NCI-H748 (cell line): ENCODE results near the gene ENPP3.
A peak's percentile ranks its signal among the peaks of the same experiment; 100 is the strongest.

ENCODE experiments used
- DNase-seq: peaks from one replicate; lab custom pipeline; 2025; ENCODE audit not compliant: unreplicated experiment; lab: John Stamatoyannopoulos, UW

Gene ENPP3

DNA sequence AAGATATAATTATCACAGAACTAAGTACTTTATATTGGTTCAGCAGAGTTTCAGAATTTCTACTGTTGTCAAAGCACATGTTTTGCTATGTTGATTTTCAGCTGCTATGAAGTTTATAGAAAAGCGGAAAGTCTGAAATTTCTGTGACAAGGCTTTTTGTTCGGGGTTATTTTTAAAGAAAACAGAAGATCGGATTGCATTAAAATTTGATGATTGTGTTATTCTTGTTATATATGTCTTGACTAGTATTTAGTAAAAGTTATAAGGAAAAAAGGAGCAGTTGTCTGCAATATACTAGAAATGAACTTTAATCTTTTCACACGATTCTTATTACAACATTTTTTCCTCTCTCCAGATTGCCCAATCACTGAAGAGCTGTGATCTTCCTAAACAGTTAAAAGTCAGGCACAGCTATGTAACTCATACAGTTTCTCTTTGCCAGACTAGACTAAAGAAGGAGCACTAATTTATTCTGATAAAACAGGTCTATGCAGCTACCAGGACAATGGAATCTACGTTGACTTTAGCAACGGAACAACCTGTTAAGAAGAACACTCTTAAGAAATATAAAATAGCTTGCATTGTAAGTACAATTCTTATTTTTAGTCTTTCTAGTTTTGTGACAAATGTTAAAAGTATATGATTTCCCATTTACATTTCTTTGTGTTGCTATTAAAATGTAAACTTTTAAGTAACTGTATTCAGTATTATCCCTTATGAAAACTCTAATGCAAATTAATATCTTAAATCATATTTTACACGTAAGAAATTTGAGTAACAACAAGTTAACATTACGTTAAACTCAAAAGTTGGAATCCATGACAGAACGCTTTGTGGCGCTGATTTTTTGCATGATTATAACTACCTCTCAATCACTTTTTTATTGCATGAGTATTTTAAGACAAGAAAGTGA is at the start of gene ENPP3:
ENPP3 (plus strand) TSS at position 423 of the 913 bp plus-strand sequence; CDS start at position 506, 83 bp downstream.
- no peak for DNase-seq

DNA sequence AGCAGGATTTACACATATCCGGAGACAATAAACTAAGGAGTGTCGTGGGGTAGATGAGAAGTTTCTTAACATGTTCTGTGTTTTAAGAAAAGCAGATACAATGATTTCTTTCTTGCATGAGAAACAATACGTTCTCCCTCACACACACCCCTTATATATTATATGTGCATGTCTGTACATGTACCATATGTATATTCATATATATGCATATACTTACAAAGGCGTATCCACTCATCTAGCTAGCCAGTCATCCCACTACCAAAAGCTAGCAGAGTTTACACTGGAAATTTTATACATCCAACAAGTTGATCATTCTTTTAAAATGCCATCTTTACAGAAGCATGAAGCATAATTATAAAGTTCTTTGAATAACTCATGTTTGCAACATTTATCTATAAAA is 49.2 kb upstream of the ENPP3 start:
- no peak for DNase-seq

DNA sequence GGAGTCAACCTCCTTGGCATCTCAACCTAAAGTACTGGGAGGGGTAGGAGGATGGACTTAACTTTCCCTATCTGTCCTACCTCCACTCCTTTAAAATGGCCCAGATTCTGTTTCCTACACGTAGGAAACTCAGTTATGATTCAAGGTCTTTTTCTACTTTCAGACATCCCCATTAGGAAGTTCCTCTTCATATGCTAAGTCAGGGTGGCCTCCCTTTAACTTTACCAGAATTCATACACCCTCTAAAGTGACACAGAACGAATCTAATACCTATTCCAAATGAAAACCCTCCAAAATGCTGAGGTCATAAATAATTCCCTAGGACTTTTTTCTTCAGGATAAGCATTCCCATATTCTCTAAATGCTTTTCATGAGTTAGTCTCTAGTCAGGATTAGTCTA is 48.5 kb upstream of the ENPP3 start:
- no peak for DNase-seq

DNA sequence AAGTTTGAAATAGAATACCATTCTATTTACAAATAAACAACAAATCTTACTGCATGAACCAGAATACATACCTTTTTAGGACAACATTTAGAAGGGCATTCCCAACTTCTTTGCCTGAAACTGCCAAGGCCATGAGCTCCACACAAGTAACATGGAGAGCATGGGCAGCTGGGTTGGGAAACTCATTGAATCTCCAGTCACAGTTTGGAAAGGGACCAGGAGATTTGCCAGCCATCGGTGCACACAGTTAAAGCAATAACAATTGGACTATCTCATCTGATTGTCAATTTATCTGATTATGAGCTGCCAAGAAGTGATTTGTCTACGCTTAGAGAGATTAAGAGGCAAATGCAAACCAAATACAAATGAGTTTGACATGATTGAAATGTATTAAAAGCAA is 44.2 kb upstream of the ENPP3 start:
- no peak for DNase-seq

DNA sequence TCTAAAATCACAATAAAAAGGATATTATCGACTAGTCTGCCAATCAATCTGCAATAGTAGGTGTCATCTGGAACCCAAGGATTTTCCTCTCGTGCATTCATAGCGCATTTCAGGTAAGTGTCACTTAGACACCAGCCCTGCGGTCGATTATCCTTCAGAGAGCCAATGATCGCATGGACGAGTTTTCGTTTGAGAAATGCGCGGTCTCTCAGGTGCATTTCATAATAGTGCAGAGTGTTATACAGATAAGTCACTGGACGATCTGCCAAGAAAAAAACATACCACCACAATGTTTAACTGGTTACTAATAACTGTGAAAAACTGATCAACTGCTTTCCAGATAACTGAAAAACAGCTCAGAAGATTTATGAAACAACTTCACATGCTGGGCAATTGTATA is 43.0 kb upstream of the ENPP3 start:
- no peak for DNase-seq

DNA sequence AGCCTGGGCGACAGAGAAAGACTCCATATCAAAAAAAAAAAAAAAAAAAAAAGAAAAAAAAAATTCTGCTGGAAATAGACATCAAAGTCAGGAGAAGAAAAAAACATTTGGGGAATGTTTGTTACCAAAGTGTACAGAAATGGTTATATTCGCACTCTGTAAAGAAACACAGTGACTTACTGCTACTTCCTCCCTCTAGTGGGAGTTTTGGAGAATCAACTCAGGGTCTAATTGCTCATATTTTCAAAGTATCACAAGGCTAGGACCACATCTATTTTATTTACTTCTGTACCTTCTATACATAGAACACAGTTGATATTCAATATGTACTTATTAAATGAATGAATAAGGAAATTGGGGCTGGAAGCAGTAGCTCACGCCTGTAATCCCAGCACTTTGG is 39.7 kb upstream of the ENPP3 start:
- DNase-seq = no peak

DNA sequence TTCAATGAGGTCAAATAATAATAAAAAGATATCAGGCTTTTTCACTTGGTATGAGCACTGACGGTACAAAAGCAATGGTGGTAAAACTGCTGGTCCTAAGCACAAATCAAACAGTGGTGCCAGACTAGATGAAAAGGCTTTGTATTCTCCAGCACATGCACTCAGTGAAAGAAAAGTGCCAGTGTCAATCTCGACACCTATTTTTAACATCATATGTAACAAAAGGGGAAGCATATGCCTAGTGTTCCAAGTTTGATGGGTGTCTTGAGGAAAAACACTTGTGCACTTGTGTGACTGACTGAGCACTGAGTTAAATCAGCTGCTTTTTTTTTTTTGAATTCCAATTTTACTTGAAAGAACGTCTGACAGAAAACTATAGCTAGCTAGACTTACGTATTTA is 36.4 kb upstream of the ENPP3 start:
- no peak for DNase-seq

DNA sequence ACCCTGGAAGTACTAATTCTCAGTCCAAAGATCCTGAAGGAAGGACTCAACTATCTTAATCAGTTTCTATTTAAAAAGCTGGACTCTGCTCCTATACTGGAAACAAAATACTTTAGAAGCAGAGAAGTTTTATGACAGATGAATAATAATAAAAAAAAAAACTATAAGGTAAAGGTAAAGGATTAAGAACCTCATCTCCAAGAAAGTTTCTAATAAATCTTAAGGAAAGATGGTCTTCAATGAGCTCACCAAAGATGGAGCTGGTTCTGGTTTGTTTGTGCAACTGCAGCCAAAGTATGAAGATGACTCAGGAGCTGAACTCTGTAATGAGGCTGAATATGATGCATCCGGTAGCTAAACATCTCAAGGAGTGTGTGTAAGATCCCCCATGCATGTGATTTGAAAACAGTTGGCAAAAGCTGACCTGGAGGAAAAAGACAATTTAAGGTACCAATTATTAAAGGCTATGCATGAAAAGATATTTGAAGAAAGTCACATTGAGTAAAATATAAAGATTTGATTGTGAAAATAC is 34.3 kb upstream of the ENPP3 start:
- no peak for DNase-seq

DNA sequence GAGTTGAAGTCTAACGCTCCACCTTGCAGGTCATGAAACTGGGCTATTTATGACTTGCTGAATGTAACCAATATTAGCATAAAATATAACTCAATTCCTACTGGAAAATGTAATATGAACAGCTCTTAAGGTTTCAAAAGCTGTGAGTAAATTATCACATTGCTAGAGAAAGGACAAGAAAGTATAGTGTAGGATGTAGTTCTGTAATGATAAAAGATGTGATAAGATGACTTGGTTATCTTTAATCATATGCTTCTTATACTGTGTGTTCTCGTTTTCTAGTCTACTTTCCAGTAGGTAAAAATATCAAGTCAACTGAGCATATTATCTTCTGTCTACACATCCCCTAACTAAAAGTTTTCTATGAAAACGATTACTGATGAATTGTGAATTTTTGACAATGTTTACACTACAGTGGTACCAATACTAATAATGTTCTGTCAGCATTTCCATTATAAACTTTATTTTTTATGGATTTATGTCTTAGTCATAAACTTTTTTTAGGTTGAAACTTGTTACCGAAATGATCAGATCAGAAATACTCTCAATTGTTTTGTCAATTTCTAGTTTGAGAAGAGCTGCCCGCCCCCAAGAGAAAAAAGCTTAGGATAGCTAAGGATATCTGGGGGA is 23.7 kb upstream of the ENPP3 start:
- DNase-seq = no peak

DNA sequence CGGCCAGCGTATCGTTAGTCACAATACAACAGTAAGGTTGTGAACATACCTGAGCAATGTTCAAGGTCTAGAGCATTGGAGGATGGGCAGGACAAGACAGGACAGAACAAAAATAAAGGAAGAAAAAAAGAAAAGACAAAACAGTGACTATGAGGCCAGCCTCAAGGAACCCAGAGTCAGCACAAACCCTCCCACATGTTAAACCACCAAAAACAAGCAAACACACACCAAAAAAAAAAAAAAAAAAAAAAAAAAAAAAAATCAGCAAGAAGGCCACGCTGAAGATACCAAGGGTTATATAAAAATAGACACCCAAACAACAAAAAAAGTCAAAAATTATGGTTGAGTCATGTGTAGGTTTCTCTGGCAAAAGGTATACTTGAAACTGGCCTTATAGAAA is 21.8 kb upstream of the ENPP3 start:
- DNase-seq = no peak

DNA sequence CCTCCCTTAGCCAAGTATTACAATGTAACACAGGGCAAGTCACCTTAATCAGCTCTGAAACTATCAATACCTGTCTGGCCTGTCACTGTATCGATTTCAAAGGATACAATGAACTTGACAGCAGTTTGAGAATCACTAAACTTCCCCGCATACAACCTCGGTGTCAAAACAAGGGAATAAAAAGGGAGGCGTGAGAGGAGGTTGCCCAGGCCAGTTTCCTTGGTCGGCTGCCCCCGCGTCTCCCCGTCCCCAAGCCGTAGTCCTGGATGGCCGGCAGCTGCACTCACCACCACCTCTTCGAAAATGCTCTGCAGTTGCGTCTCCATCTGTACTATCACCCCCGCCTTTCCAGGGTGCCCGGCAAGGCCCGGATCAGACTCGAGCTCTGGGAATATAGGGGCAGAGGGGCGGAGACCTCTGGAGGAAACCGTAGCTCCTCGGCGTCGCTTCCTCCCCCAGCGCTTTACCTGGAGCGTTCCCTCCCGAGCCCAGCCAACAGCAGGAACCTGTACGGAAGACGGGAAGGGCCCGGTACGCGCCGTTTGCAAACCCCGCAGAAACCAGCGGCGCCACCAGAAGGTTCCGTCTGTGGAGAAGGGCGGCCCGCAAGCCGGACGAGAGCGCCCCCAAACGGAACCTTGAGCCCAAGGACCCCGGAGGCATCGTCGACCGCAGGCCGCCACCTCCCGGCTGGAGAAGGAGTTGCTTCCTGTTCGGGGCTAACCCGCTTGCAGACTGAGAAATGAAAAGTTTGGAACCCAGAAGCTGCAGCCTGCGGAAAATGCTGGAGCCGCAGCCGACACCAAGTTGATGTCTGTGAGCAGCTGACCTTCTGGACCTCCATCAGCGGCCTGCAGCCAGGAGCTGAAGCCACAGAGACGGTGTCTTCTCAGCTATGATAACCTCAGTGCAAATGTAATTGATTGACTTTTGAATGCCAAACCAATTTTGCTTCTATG is 9.1 kb upstream of the ENPP3 start, which contains the start of gene MED23:
MED23 (minus strand) TSS at position 519 of the 959 bp plus-strand sequence; CDS start at position 326, 193 bp downstream.
- peak; percentile 95 for DNase-seq

DNA sequence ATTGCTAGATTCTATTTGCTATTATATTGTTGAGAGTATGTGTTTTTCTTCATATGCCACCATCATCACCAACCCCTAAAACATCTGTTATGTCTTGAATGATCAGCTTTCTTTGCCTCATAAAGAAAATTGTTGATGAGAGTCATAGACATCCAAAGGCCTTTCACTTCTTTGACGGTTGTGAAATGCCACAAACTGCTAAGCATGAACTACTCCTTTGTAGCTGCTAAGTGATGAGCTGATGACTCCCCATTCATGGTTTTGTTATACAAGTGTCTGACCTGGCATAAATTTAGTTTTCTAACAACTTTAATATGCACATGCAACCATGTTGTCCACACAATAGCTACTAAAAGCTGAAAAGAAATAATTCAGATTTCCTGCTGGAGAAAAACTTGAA is 8.4 kb upstream of the ENPP3 start:
- DNase-seq = peak; percentile 4

DNA sequence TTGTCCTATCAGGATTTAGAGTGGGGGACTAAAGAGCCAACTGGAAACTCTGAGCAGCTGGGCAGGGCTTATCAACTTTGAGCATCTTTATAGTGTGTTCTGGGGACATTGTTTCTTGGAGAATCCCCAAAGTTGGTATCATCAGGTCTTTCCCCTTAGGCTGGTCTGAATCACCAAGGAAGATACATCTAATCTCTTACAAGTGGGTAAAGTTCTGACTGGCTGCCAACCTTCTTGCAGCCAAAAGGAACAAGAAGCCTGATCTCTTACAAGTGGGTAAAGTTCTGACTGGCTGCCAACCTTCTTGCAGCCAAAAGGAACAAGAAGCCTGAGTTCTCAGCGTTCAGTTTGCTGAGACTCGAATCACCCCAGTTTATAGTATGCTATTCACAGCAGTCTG is 7.5 kb upstream of the ENPP3 start:
- no peak for DNase-seq

DNA sequence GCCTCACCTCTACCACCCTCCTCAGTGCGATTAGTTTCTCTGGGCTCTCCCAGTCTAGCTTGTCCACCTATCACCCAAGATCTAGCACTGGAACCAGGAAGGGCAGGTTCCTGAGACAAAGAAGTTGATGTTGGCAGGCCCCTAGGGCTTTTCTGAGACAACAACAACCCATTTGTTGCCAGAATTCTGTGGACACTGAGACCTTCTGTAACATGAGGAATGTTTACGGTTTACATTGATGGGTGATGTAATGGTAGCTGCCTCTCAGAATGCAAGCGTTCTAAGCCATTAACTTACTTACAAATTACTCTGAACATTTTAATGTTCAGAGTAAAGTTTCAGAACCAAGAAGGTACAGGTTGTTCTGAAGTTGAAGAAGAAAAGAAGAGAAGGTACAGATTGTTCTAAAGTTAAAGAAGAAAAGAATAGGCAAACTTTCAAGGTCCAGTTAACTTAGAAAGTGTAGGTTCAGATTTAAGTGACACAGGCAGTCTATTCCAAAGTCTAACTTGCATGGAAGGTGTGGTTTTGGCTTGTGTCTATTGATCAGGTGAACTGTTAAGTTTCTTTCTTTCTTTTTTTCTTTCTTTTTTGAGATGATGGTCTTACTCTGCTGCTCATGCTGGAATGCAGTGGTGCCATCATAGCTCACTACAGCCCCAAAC is 5.3 kb upstream of the ENPP3 start:
- no peak for DNase-seq

DNA sequence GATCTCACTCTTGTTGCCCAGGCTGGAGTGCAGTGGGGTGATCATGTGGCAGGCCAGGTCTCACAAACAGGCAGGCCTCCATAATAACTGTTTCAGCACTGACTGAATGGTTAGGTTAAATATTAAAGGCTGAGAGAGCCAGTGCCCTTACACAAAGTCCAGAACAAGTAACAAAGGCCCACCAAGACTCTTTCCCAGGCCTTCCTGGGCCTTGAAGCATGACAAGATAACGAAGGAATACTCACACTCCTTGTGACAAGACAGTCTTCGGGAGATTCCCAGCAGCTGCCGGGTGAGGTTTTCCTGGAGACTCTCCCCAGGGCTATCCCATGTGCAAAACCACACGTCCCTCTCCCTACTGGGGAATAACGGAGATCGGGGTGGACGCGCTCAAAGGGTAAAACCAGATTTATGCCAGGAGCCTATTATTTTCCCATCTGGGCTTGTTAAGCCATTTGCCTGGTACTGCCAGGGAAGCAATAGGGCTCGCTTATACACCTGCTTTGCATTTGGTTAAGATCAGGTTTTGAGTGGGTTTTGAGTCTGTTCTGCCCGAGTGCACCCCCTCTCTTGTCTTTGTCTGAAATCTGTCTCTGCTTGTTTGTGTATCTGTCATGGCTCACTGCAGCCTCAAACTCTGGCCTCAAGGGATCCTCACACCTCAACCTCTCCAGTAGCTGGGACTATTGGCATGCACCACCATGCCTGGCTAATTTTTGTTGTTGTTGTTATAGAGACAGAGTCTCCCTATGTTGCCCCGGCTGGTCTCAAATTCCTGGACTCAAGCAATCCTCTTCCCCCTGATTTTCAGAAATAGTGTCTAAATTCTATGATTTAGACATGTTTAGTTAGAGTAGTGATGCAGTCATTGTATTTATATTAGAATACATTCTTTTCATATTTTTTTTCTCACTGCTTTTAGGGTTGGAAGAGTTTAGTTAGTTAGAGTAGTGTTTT is 1.4 kb upstream of the ENPP3 start:
- no peak for DNase-seq

DNA sequence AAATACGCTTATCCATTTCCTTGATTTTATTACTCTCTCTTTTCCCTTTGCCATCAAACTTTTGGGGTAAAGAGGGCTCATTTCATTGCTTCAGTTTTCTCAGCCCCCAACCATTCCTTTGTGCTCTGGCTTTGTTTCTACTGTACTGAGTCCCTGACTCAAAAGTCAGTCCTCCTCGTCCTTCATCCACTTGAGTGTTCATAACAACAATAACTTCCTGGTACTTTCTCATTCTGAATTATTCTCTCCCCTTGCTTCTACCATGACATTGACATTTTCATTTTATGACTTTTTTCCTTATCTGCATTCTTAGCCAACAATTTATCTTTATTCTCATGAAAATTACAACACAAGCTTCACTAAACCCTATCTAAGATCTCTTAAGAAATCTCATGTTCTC is 911 bp downstream of the ENPP3 start:
- no peak for DNase-seq

DNA sequence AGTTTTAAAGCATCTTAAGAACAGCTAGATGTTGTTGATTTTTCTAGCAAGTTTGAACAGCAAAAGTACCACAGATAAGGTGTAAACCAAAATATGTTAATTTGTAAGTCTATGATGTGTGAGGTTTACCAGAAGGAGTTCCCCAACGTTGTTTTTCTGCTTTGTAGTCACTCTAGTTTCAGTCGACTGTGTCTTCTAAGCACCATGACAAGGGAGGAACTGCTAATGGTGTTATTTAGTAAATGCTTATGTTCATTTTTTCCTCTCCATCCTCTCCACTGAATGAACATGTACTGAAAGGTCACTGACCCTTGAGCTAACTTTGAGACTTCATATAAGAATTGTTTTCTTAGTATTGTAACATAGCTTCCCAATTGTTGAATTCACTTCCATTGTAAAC is 3.0 kb downstream of the ENPP3 start:
- no peak for DNase-seq

DNA sequence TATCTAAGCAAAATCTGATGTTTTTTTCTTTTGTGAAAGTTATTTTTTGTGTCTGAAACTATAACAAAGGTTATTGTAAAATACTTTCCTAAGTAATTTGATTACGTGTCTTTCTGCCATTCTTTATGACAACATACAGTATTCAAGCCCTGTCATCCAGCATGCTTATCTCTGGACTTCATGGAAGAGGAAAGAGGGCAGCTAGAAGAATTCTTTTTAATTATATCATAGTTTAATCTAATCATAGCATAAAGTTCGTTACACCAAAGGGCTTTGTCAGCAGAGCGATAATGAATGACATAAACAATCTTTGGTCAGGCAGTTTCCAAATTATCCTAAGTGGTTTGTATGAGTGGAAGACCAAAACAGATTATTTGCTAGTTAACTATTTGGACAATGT is 3.5 kb downstream of the ENPP3 start:
- no peak for DNase-seq

DNA sequence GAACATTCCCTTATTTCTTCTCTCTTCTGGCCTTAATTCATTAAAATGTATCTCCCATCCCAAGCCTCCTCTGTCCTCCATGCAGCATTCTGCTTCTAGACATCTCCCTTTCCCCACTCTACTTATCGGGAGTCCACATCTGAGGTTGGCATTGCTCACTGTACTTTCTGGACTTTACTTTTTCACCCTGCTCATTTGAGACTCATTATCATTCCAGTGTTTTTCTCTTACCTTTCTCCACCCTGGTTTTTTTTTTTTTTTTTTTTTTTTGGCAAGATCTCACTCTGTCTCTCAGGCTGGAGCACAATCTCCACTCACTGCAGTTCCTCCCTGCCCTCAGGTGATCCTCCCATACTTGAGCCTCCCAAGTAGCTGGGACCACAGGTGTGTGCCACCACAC is 4.5 kb downstream of the ENPP3 start:
- no peak for DNase-seq
